Right hindlimb (tissue), 1 donor: ENCODE data around the gene ANKRD11.

Experiments used
- DNase-seq: peaks from one replicate; pipeline ENCODE4 v3.0.0-alpha.2; 2018

Gene ANKRD11

GRCh38 chr16:89360760-89361435 lies 129.5 kb downstream of the ANKRD11 start:
- no peak for DNase-seq

GRCh38 chr16:89359264-89360147 lies 130.9 kb downstream of the ANKRD11 start:
- peak; percentile 87 for DNase-seq

- peak; percentile 23 for DNase-seq
Observed at GRCh38 chr16:89358030-89359005, 132.0 kb downstream of the ANKRD11 start.

- peak; percentile 83 for DNase-seq
Observed at GRCh38 chr16:89357055-89357816, 133.1 kb downstream of the ANKRD11 start.

GRCh38 chr16:89355686-89356085 lies 134.7 kb downstream of the ANKRD11 start:
- no peak for DNase-seq

GRCh38 chr16:89355007-89355406 lies 135.4 kb downstream of the ANKRD11 start:
- no peak for DNase-seq

- no peak for DNase-seq
Observed at GRCh38 chr16:89354325-89354724, 136.0 kb downstream of the ANKRD11 start.

- DNase-seq: no peak
Observed at GRCh38 chr16:89352091-89352681, 138.2 kb downstream of the ANKRD11 start.

GRCh38 chr16:89351645-89352044 lies 138.7 kb downstream of the ANKRD11 start:
- DNase-seq: no peak

GRCh38 chr16:89350701-89351380 lies 139.5 kb downstream of the ANKRD11 start:
- DNase-seq: no peak

- no peak for DNase-seq
Observed at GRCh38 chr16:89349947-89350633, 140.3 kb downstream of the ANKRD11 start.

GRCh38 chr16:89347807-89348206 lies 142.6 kb downstream of the ANKRD11 start:
- no peak for DNase-seq

GRCh38 chr16:89346869-89347268 lies 143.5 kb downstream of the ANKRD11 start:
- no peak for DNase-seq

- DNase-seq: no peak
Observed at GRCh38 chr16:89345642-89346150, 144.7 kb downstream of the ANKRD11 start.

- no peak for DNase-seq
Observed at GRCh38 chr16:89344846-89345611, 145.3 kb downstream of the ANKRD11 start.

- no peak for DNase-seq
Observed at GRCh38 chr16:89344458-89344834, 145.9 kb downstream of the ANKRD11 start.

GRCh38 chr16:89343501-89344457 lies 146.6 kb downstream of the ANKRD11 start:
- DNase-seq: no peak
